MG63 (cell line): ENCODE measurements around the gene ACRBP. TPM values are rescaled to one million over a fixed set of nuclear protein-coding genes. Genes with fewer than 3 reads are reported as not detected.
A peak's percentile ranks its signal among the peaks of the same experiment; 100 is the strongest.

Experiments
- DNase-seq: peaks from one replicate; pipeline ENCODE4 v3.0.0-alpha.2; 2020
- H3K27me3 ChIP-seq: fragments of 250-450 bp; sonication (Bioruptor Pico); 2 replicates; pipeline ENCODE4 v1.5.1; 2020; ENCODE audit warnings: mild to moderate bottlenecking, moderate library complexity
- H3K36me3 ChIP-seq: fragments of 250-450 bp; sonication (Bioruptor Pico); 2 replicates; pipeline ENCODE4 v1.5.1; 2020; ENCODE audit warnings: mild to moderate bottlenecking, moderate library complexity
- H3K4me3 ChIP-seq: fragments of 250-450 bp; sonication (Bioruptor Pico); 2 replicates; pipeline ENCODE4 v1.5.1; 2020; ENCODE audit warnings: mild to moderate bottlenecking, moderate library complexity
- H3K9me3 ChIP-seq: fragments of 250-450 bp; sonication (Bioruptor Pico); 2 replicates; pipeline ENCODE4 v1.5.1; 2020; ENCODE audit warnings: mild to moderate bottlenecking, moderate library complexity
- total RNA-seq: library from RNA; depleted of rRNA; stranded (reverse); fragments of >200 nt; shearing (Covaris generic); gene quantifications from 2 replicates; pipeline ENCODE4 v1.2.3, GENCODE V29; 2014; ENCODE audit warnings: low replicate concordance; rRNA removed

The ACRBP gene
- total RNA-seq, result not detected in 2 replicates

DNA sequence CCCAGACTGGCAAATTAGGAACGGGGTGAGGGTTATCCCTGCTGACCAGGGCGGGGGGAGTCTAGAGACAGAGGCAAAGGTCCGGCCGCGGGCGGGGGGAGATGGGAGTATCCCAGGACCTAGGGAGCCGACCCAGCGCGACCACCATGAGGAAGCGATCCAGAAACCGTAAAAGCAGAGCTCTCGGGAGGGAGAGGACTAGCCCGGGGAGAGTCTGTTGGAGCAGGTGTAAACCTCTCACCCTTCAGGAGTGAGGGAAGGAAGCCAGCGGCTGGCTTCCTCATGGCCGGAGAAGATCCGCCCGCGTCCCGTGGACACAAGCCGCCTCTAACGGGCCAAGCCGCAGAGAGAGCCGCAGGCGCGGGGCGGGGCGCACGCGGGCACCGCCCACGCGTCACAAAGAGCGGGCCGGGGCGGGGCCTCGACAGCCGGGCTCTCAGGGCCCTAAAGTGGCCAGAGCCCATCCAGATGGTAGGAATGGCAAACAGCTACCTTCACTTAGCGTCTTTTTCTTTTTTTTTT is at the start of gene ACRBP:
Gene ACRBP, minus strand, starts transcription at position 350 of the 522 bp plus-strand sequence. Its CDS starts 66 bp downstream, at position 284.
- no peaks in the 10 kb centered on the region for H3K36me3 ChIP-seq
- no peak for DNase-seq
- no peaks in the 10 kb centered on the region for H3K9me3 ChIP-seq
- H3K4me3 ChIP-seq, result no peak within 1 kb of the TSS
- H3K27me3 ChIP-seq, result no peaks in the 10 kb centered on the region

DNA sequence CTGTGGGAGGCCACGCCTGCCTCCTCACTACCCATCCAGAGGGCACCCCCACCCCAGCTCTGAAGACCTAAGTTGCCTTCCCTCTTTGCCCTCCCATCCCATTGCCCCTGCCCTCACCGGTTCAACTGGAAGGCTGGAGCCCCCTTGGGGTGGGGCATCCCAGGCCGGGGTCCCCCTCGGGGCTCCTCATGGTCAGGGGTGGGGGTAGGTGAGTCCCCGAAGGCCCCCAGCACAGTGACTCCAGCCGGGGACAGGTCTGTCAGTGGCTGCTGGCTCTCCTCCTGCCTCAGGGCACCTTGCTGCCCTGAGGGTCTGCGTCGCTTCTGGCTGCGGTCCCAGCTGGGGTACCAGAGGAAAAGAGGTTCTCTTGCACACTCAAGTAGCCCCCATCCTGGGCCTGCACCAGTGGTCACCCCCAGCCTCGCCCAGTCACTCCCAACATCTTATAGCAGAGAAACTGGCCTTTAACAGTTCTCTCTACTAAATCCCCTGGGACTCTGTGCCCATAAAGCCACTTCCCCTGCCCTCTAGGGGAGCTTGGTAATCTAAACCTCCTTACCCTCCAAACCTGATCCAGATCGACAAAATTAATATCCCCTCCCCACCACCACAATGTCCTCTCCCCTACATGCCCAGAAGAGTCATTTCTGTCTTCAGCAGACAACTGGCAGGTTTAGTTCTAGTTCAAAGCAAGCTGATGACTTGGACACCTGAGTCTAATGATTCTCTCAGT is 48.2 kb upstream of the ACRBP start:
- H3K27me3 ChIP-seq, result peaks cover 23% of the 10 kb centered on the region
- no peaks in the 10 kb centered on the region for H3K36me3 ChIP-seq
- no peak overlapping the region for H3K4me3 ChIP-seq
- DNase-seq, result no peak
- H3K9me3 ChIP-seq, result no peaks in the 10 kb centered on the region

DNA sequence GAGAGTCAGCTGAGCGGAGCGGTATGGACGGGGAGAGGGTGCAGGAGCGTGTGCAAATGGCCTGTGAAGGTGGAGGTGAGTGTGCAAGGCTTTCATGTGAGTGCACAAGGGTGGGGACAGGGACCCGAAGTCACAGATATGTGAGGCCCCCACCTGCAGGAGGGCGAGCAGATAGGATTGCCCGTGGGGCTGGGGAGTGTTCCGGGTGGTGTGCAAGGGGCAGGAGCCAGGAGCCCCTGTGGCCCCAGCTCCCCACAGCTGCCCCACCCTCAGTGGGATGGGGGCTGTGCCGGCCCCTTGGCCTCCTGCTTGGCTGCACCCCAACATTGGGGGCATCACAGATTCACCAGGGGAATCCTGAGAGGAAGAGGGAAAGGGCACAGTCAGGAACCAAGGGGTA is 47.5 kb upstream of the ACRBP start:
- no peak for DNase-seq

DNA sequence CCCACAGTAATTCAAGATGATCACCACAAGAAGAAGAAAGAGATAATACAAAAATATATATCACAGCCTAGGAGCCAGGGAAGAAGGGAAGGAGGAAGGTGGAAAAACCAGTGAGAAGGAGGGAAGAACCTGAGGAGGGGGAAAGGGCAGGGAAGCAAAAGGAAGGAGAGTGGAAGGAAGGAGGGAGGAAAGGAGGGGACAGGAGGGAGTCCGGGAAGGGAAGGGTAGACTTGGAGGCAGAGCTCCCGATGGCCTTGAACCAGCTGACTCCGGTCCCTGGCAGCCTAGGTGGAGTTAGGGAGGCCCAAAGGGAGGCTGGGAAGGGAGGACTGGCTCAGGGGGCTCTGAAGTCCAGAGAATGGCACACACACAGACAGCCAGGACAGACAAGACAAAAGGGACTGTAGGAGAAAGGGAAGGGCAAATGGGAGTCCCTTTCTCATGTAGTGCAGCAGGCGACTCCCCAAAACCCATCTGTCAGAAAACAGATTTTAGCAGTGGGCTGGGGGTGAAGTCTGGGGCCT is 46.7 kb upstream of the ACRBP start:
- Histone ChIP-seq H3K36me3 (no peaks in the 10 kb centered on the region; the same call in 1 of the 2 replicates), H3K9me3 (no peaks in the 10 kb centered on the region), H3K4me3 (no peak overlapping the region), H3K27me3 (peaks cover 8% of the 10 kb centered on the region; the same call in 1 of the 2 replicates)
- no peak for DNase-seq

More for the DNA sequence above, 47.5 kb upstream of the ACRBP start:
- Histone ChIP-seq H3K36me3 (no peaks in the 10 kb centered on the region; the same call in 1 of the 2 replicates), H3K9me3 (no peaks in the 10 kb centered on the region), H3K4me3 (no peak overlapping the region), H3K27me3 (peaks cover 16% of the 10 kb centered on the region)

- Histone ChIP-seq H3K9me3 (no peaks in the 10 kb centered on the region), H3K36me3 (no peaks in the 10 kb centered on the region; the same call in 1 of the 2 replicates), H3K4me3 (no peak overlapping the region), H3K27me3 (no peaks in the 10 kb centered on the region)
- DNase-seq, result no peak
These were observed 45.7 kb upstream of the ACRBP start for GRCh38 chr12:6692888-6693287.

DNA sequence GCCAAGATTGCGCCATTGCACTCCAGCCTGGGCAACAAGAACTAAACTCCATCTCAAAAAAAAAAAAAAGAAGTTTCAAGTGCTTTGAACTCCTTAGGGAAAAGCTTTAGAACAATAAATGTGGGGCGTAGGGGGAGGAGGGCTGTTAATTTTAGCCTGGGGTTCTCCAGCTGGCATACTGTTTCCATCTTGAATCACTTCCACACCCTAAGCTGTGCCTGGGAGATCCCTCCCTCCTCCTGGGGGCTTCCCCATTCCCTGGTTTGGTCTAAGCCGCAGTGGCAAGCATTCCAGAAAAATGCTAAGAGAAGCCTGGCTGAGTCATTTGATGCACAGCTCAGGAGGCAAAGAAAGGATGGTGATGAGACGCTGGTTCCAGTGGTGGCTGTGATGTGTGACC is 44.2 kb upstream of the ACRBP start:
- Histone ChIP-seq H3K4me3 (no peak overlapping the region), H3K27me3 (no peaks in the 10 kb centered on the region), H3K9me3 (no peaks in the 10 kb centered on the region)

DNA sequence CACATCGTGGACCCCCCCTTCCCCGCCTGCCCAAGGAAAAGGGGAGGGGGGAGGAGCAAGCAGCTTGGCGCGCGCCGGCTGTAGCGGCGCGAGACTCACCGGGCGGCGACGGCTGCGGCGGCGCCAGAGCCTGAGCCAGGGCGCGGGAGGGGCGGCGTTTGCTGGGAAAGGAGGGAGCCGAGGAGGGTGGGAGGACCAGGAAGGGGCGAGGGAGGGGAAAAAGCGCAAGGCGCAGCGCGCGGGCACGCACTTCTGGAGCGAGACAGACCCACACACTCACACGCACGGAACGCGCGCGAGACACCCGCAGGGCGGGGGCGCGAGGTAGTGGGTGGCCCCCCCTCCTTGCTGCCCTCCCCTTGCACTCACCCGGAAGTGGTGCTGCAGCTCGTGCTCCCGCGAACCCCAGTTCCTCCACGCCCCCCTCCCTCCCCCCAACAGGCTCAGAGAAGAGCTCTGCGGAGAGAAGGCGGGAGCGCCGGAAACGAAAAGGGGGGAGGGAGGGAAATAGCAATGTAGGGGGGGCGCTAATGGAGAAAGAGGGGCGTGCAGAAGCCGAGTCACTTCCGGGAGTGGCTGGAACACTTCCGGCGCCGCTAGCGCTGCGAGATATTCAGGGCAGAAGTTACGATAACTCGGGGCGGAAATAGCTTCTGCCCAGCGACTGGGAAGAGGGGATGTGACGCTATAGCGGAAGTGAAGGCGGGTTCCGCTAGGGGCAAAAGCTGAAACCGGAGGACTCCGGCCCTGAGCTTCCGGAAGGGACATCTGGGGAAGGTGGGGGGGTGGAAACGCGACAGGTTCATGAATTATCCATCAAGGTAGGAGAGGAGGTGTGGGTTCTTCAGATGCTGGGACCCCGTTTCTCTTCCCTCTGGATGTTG is 42.0 kb upstream of the ACRBP start, which contains the start of gene ZNF384:
Gene ZNF384, minus strand, starts transcription at position 377 of the 884 bp plus-strand sequence. CDS start 9,855 bp downstream, outside the sequence.
- DNase-seq, result peak; percentile 98
- Histone ChIP-seq H3K36me3 (peaks cover 23% of the 10 kb centered on the region), H3K9me3 (no peaks in the 10 kb centered on the region), H3K4me3 (peak within 1 kb of the TSS; percentile 88), H3K27me3 (no peaks in the 10 kb centered on the region)

More for the DNA sequence above, 44.2 kb upstream of the ACRBP start:
- no peak for DNase-seq
- peaks cover 7% of the 10 kb centered on the region for H3K36me3 ChIP-seq

- peak; percentile 39 for DNase-seq
- Histone ChIP-seq H3K9me3 (no peaks in the 10 kb centered on the region), H3K27me3 (no peaks in the 10 kb centered on the region), H3K4me3 (peak overlapping the region; percentile 88), H3K36me3 (peaks cover 27% of the 10 kb centered on the region)
These were observed 41.3 kb upstream of the ACRBP start for GRCh38 chr12:6688543-6688998.

- DNase-seq, result no peak
These were observed 38.6 kb upstream of the ACRBP start for GRCh38 chr12:6685814-6686213.

GRCh38 chr12:6684609-6685008 is 37.4 kb upstream of the ACRBP start:
- no peak overlapping the region for H3K4me3 ChIP-seq
- no peak for DNase-seq

More at GRCh38 chr12:6685814-6686213, 38.6 kb upstream of the ACRBP start:
- Histone ChIP-seq H3K36me3 (peaks cover 33% of the 10 kb centered on the region), H3K4me3 (no peak overlapping the region), H3K9me3 (no peaks in the 10 kb centered on the region), H3K27me3 (no peaks in the 10 kb centered on the region)

DNA sequence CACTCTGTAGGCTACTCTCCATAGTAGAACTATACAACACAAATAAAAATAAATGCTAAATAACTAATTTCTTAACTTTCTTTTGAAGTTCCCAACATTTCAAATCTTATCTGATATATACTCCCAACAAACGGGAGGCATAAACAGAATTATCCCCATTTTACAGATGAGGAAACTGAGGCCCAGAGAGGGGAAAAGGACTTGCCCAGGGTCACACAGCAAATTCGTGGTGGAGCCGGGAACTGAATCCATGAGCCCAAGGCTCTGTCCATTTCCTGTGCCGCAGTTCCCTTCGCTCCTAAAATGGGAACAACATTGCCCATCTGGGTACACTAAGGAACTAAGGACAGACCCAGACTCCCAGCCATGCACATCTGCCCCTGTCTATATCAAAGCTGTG is 29.7 kb upstream of the ACRBP start:
- H3K27me3 ChIP-seq, result no peaks in the 10 kb centered on the region
- no peak for DNase-seq
- H3K36me3 ChIP-seq, result peaks cover 78% of the 10 kb centered on the region
- H3K4me3 ChIP-seq, result no peak overlapping the region
- no peaks in the 10 kb centered on the region for H3K9me3 ChIP-seq

More at GRCh38 chr12:6684609-6685008, 37.4 kb upstream of the ACRBP start:
- Histone ChIP-seq H3K36me3 (peaks cover 40% of the 10 kb centered on the region), H3K9me3 (no peaks in the 10 kb centered on the region), H3K27me3 (no peaks in the 10 kb centered on the region)

- H3K9me3 ChIP-seq, result no peaks in the 10 kb centered on the region
- H3K4me3 ChIP-seq, result no peak overlapping the region
- no peaks in the 10 kb centered on the region for H3K27me3 ChIP-seq
- H3K36me3 ChIP-seq, result peaks cover 84% of the 10 kb centered on the region
- DNase-seq, result no peak
These were observed 24.9 kb upstream of the ACRBP start for GRCh38 chr12:6672143-6672542.

- no peak overlapping the region for H3K4me3 ChIP-seq
- H3K27me3 ChIP-seq, result no peaks in the 10 kb centered on the region
- H3K36me3 ChIP-seq, result peaks cover 55% of the 10 kb centered on the region
- DNase-seq, result no peak
- no peaks in the 10 kb centered on the region for H3K9me3 ChIP-seq
These were observed 20.5 kb upstream of the ACRBP start for GRCh38 chr12:6667559-6668210.

DNA sequence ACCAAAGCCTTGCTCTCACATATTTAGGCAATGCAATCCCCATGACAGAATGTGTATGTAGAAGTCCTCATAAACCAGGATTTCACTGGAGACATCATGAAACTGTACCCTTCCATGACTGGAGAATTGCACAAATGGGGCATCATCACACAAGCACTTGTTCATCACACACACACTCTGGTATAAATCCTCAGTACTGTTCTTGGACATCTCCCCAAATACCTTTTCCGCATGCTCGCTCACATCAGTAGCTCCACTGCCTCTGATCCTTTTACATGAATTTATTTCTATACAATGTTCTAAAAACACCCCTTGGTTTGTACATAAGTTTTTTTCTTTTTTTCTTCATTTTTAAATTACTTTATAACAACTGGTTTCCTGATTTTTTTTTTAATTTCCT is 19.0 kb upstream of the ACRBP start:
- H3K27me3 ChIP-seq, result no peaks in the 10 kb centered on the region
- no peak overlapping the region for H3K4me3 ChIP-seq
- no peaks in the 10 kb centered on the region for H3K9me3 ChIP-seq
- H3K36me3 ChIP-seq, result peaks cover 42% of the 10 kb centered on the region
- no peak for DNase-seq

DNA sequence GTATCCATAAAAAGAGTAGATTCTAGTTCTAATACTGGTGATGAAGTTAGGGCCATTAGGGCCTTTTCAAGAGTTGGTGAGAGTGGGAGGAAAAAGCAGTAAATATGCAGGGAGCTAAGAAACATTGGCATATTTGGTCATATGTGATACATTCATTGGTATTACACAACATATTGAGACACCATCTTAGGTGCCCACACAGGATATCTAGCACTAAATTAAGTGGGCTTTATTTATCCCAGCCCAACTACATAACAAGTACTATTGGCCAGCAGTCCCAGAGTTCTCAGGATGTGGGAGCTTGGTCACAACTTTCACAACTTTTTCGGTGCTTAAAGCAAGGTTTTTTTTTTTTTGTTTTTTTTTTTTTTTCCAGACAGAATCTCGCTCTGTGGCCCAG is 17.7 kb upstream of the ACRBP start:
- Histone ChIP-seq H3K27me3 (no peaks in the 10 kb centered on the region), H3K36me3 (peaks cover 29% of the 10 kb centered on the region), H3K9me3 (no peaks in the 10 kb centered on the region), H3K4me3 (no peak overlapping the region)
- DNase-seq, result no peak
